ENCODE measurements around the gene APBB1.

- TF ChIP-seq CTCF (IDR thresholded peaks at IDR 0.05), result peak; percentile 74 to 85
- no peak for TF ChIP-seq POLR2A (IDR thresholded peaks at IDR 0.05)
- no peak for TF ChIP-seq POLR2AphosphoS5 (IDR thresholded peaks at IDR 0.05)
- TF ChIP-seq EP300 (IDR thresholded peaks at IDR 0.05), result no peak
Measured at GRCh38 chr11:6353367-6353987, 65.4 kb downstream of the APBB1 start.

Data from suprapubic skin (tissue), 4 donors.